ENCODE data around the gene C5.

C5 gene

DNA sequence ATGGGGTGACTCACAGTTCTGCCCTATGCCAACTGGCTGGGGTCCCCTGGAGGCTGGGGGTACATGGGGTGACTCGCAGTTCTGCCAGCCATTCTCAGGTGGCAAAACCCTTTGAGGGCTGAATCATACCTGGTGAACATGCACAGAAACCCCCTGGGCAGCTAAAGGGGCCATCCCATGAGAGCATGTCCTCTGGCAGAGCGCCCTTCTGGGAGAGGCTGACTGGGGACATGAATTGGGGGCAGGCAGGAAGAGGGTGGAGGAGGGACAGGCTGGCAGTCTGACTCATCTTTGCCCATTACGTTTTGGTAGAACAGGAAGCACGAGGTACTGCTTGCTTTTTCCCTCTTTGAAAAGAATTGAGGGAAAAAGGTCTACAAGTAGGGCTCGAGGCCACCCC lies 140.2 kb downstream of the C5 start:
- DNase-seq (ENCODE audit: low read depth) = no peak

DNA sequence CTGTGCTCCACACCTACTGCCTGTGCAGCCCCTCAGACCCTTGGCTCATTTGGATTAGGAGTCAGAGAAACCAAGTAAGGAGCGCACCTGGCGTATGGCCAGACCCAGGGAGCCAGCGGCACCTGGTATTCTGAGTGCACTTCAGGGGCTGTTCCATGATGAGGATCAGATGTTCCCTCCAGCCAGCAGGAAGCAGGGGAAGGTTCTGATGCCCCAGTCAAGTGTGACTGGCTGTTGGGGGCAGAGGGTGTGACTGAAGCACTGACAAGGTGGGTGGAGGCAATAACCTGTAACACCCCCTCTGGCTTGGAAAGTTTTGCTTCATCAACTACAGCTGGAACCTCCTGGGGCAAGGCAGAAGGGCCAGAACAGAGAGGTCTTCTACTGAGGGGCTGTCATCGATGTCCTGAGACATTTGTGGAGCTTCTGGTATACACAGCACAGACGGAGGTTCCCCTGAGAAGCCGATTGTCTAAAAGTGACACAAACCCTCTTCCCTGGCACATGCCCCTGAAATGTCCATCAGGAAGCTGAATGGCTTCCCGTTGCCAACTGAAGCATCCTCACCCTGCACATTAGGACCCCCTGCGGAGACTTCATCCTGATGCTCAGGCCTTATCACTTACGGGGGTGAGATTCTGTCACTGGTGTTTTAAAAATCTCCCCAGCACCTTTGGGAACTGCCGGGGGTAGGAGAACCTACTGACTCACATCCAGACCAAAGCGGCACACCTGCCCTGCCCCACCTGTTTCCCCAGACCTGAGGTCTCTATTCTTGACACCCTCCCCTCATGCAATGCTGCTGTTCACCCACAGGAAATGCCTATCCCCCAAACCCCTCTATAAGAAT lies 144.5 kb downstream of the C5 start:
- DNase-seq (ENCODE audit: low read depth) = no peak

DNA sequence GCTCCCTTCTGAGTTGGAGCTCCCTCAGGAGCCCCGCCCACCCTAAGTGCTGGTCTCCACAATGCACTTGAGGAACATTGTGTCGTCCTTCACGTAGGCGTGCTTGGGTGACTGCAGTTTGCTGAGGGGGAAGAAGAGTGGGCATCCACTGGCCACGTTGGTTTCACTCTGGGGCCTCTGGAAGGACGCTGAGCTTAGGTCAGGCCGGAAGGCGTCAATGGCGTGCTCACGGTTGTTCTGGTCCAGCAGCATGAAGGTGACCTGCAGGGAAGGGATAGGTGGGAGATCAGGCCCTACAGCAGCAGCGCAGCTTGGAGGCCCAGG lies 145.1 kb downstream of the C5 start:
- DNase-seq (ENCODE audit: low read depth) = no peak

DNA sequence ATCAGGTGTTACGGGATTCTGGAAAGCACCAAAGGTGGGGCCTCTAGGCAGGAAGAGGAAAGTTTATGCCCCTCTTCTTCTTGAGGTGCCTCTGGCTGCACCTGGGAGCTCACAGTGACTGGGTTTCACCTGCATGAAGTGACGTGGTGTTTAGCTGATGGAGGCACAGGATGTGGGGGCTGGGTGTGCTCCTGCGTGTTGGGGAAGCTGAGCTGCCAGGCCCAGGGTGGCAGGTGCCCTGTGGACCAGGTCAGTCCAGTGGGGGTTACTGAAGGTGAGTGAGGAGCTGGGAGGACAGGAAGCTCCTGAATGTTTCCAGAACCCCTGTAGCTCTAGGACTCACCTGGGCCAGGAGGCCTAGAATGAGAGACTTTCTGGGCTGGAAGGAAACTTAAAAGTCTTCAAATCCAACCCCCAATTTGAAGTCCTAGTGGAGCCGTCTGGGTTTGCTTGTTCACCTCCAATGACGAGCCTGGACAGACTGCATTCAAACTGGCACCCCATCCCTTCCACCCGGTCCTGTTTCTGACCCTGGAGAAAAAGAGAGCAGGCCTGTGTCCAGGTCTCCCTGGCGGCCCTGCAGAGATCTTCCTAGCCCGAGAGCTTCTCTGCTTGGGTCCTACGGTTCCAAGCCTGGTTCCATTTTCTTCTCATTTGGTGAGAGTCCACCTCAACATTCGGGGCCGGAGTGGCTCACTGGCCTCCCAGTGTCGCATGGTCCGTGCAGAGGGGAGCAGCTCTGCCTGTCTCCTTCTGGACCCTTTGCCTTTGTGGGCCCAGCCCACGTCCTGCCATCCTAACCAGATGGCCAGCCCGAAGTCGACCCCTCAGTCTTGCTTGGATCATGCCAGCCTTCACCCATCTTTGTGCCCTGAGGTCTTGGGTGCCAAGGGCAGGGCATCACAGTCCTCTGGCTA lies 145.8 kb downstream of the C5 start:
- DNase-seq (ENCODE audit: low read depth) = no peak

DNA sequence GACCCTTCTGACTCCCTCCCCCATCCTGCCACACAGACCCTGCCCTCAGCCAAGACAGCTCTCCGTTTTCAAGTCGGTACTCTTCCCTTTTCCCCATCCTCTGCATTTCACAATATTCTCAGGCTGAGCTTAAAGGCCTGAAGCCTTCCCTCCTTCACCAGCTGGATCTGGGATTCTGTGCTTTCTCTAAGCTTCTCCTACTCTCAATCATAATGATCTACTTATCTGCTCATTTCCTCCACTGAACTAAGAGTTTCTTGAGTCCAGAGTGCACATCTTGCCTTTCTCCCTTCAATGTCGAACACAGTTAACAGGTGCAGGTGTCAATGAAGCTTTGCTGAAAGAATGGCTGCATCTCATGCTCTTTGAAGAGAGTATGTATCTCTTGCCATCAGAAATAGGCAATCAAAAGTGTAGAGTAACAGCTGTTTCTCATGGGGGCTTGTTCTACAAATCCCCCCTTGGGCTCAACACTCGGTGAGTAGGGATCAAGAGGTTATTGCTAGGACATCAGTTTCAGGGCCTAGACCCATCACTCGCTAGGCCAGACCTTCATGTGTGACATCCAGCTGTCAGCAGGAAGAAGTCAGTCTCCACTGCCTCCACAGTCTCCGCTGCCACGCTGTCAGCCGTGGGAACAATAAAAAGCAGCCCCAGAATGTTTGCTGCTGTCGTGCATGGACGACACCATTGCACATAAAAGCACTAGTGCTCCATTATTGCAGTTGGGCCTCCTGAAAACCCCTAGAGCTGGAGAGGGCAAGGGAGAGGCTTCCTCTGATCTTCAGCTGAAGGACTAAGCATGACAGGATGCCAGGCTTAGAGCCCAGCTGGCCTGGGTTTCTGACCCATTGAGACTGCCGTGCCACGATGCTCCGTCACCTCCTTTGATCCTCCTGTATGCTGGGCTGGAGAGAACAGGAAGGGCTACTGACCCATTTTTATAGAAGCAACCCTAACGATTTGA lies 147.2 kb downstream of the C5 start:
- DNase-seq (ENCODE audit: low read depth) = no peak

All from amniotic epithelial cell (primary cell).